HepG2 (cell line): ENCODE results near the gene SIRT7. TPM values are rescaled to one million over a fixed set of nuclear protein-coding genes. Genes with fewer than 3 reads are reported as not detected.

Experiments
- CBFB ChIP-seq: sonication (generic); formaldehyde crosslinking; IDR thresholded peaks from 2 replicates; pipeline ENCODE4 v1.4.0; 2020; ENCODE audit warnings: missing genetic modification reagents
- CBX5 ChIP-seq: sonication (generic); formaldehyde crosslinking; IDR thresholded peaks from 2 replicates; pipeline ENCODE4 v1.4.0; 2020; ENCODE audit warnings: missing genetic modification reagents, borderline replicate concordance
- CHCHD3 ChIP-seq: sonication (generic); formaldehyde crosslinking; IDR thresholded peaks from 2 replicates; pipeline ENCODE4 v1.8.0; 2022; ENCODE audit warnings: mild to moderate bottlenecking, missing genetic modification reagents, moderate library complexity
- GRHL1 ChIP-seq: sonication (generic); formaldehyde crosslinking; conservative IDR thresholded peaks from 2 replicates; pipeline ENCODE4 v1.8.0; 2022; ENCODE audit warnings: missing genetic modification reagents
- HOXD1 ChIP-seq: sonication (generic); formaldehyde crosslinking; IDR thresholded peaks from 2 replicates; pipeline ENCODE4 v1.5.0; 2020; ENCODE audit warnings: missing genetic modification reagents
- NR2F6 ChIP-seq, 2 experiments: IDR thresholded peaks; 2 replicates each; pipeline ENCODE4 v1.6.1; 2016; ENCODE audit warnings: antibody characterized with exemption in 1 of 2, mild to moderate bottlenecking in 1 of 2
- PCBP1 ChIP-seq: fragments of 200-400 bp; formaldehyde crosslinking; IDR thresholded peaks from 2 replicates; pipeline ENCODE4 v1.6.1; 2017; ENCODE audit warnings: mild to moderate bottlenecking, low read depth, low read length, borderline replicate concordance
- RAD51 ChIP-seq: fragments of 450-650 bp; IDR thresholded peaks from 2 replicates; pipeline ENCODE4 v1.6.1; 2016; ENCODE audit warnings: borderline replicate concordance
- RFXAP ChIP-seq: sonication (generic); formaldehyde crosslinking; IDR thresholded peaks from 2 replicates; pipeline ENCODE4 v1.4.0; 2020; ENCODE audit warnings: missing genetic modification reagents, borderline replicate concordance
- SNAPC2 ChIP-seq: sonication (generic); formaldehyde crosslinking; IDR thresholded peaks from 2 replicates; pipeline ENCODE4 v1.8.1; 2022; ENCODE audit warnings: mild to moderate bottlenecking, missing genetic modification reagents
- ZFYVE20 ChIP-seq: sonication (generic); formaldehyde crosslinking; IDR thresholded peaks from 2 replicates; pipeline ENCODE4 v1.8.0; 2023; ENCODE audit warnings: low read depth, mild to moderate bottlenecking, moderate library complexity, missing genetic modification reagents, borderline replicate concordance
- ZNF253 ChIP-seq: sonication (generic); formaldehyde crosslinking; IDR thresholded peaks from 2 replicates; pipeline ENCODE4 v1.8.0; 2022; ENCODE audit warnings: mild to moderate bottlenecking, missing genetic modification reagents, borderline replicate concordance
- ZNF451 ChIP-seq: sonication (generic); formaldehyde crosslinking; IDR thresholded peaks from 2 replicates; pipeline ENCODE4 v1.5.0; 2020; ENCODE audit warnings: mild to moderate bottlenecking, missing genetic modification reagents
- ZNF530 ChIP-seq: sonication (generic); formaldehyde crosslinking; IDR thresholded peaks from 2 replicates; pipeline ENCODE4 v1.5.0; 2020; ENCODE audit warnings: low read depth, mild to moderate bottlenecking, missing genetic modification reagents
- ZNF546 ChIP-seq: sonication (generic); formaldehyde crosslinking; conservative IDR thresholded peaks from 2 replicates; pipeline ENCODE4 v1.8.1; 2023; ENCODE audit warnings: mild to moderate bottlenecking, missing genetic modification reagents
- ZNF557 ChIP-seq: sonication (generic); formaldehyde crosslinking; IDR thresholded peaks from 2 replicates; pipeline ENCODE4 v1.4.0; 2020; ENCODE audit warnings: missing genetic modification reagents
- ZNF589 ChIP-seq: sonication (generic); formaldehyde crosslinking; conservative IDR thresholded peaks from 2 replicates; pipeline ENCODE4 v1.8.0; 2022; ENCODE audit warnings: mild to moderate bottlenecking, moderate library complexity, missing genetic modification reagents
- ZSCAN22 ChIP-seq: sonication (generic); formaldehyde crosslinking; IDR thresholded peaks from 2 replicates; pipeline ENCODE4 v1.4.0; 2020; ENCODE audit warnings: mild to moderate bottlenecking, missing genetic modification reagents
- polyA plus RNA-seq, 8 experiments: library from polyadenylated mRNA; depleted of rRNA in 3 of 8; stranded (reverse) in 7 of 8; unstranded in 1 of 8; fragments of >200 nt; fragmentation: Illumina TruSeq in 4 of 8; extraction: Trizol in 4 of 8; gene quantifications; 2 replicates each; pipeline versions ENCODE4 v1.2.1 to v1.2.3, GENCODE V29; 2011 to 2016; ENCODE audit warnings: low read depth in 4 of 8, missing spikeins in 1 of 8, mixed read lengths in 1 of 8; ENCODE audit not compliant: insufficient read depth in 1 of 8
- total RNA-seq, 5 experiments: library from RNA; depleted of rRNA; stranded (reverse); fragments of >200 nt; fragmentation: Illumina TruSeq; extraction: Trizol; gene quantifications; 2 replicates each; pipeline ENCODE4 v1.2.3, GENCODE V29; 2016; ENCODE audit warnings: low read depth in 1 of 5
- TF ChIP-seq, protein P1 (sequence below): sonication (generic); formaldehyde crosslinking; IDR thresholded peaks from 2 replicates; pipeline ENCODE4 v1.4.0; 2020; ENCODE audit warnings: missing genetic modification reagents, borderline replicate concordance
- TF ChIP-seq, protein P2 (sequence below): sonication (generic); formaldehyde crosslinking; IDR thresholded peaks from 2 replicates; pipeline ENCODE4 v1.5.0; 2020; ENCODE audit warnings: mild to moderate bottlenecking, missing genetic modification reagents
- TF ChIP-seq, protein P3 (sequence below): sonication (generic); formaldehyde crosslinking; conservative IDR thresholded peaks from 2 replicates; pipeline ENCODE4 v1.8.0; 2022; ENCODE audit warnings: low read depth, missing genetic modification reagents

SIRT7 gene
- total and polyA plus RNA-seq, 2 of the 13 experiments (the other 11 are each of a cell fraction or from before 2014, with no cell fraction given): 8.3 to 24.8 TPM

- TF ChIP-seq CBX5 (CRISPR knock-in tag): no peak
- no peak for TF ChIP-seq GRHL1 (CRISPR knock-in tag)
- peak; percentile 15; the same call in 1 of the 2 replicates for TF ChIP-seq CBFB
- TF ChIP-seq PCBP1: no peak
- no peak for TF ChIP-seq ZSCAN22 (CRISPR knock-in tag)
- 0 out of 2 replicates have a peak, but pooled peaks have one; percentile 2 for TF ChIP-seq HOXD1 (CRISPR knock-in tag)
- 0 out of 2 replicates have a peak, but pooled peaks have one; percentile 69 for TF ChIP-seq ZFYVE20
- TF ChIP-seq, protein P1, sequence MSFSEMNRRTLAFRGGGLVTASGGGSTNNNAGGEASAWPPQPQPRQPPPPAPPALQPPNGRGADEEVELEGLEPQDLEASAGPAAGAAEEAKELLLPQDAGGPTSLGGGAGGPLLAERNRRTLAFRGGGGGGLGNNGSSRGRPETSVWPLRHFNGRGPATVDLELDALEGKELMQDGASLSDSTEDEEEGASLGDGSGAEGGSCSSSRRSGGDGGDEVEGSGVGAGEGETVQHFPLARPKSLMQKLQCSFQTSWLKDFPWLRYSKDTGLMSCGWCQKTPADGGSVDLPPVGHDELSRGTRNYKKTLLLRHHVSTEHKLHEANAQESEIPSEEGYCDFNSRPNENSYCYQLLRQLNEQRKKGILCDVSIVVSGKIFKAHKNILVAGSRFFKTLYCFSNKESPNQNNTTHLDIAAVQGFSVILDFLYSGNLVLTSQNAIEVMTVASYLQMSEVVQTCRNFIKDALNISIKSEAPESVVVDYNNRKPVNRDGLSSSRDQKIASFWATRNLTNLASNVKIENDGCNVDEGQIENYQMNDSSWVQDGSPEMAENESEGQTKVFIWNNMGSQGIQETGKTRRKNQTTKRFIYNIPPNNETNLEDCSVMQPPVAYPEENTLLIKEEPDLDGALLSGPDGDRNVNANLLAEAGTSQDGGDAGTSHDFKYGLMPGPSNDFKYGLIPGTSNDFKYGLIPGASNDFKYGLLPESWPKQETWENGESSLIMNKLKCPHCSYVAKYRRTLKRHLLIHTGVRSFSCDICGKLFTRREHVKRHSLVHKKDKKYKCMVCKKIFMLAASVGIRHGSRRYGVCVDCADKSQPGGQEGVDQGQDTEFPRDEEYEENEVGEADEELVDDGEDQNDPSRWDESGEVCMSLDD (CRISPR knock-in tag): peak; percentile 87; the same call in 1 of the 2 replicates
- no peak for TF ChIP-seq SNAPC2 (CRISPR knock-in tag)
- peak; percentile 68; the same call in 1 of the 2 replicates for TF ChIP-seq ZNF451 (CRISPR knock-in tag)
- no peak for TF ChIP-seq NR2F6 (IDR thresholded peaks at IDR 0.05)
- TF ChIP-seq NR2F6 (CRISPR knock-in tag; IDR thresholded peaks at IDR 0.05): no peak
- no peak for TF ChIP-seq ZNF557 (CRISPR knock-in tag)
- TF ChIP-seq ZNF546: peak; percentile 84
- no peak for TF ChIP-seq RFXAP
- TF ChIP-seq, protein P2, sequence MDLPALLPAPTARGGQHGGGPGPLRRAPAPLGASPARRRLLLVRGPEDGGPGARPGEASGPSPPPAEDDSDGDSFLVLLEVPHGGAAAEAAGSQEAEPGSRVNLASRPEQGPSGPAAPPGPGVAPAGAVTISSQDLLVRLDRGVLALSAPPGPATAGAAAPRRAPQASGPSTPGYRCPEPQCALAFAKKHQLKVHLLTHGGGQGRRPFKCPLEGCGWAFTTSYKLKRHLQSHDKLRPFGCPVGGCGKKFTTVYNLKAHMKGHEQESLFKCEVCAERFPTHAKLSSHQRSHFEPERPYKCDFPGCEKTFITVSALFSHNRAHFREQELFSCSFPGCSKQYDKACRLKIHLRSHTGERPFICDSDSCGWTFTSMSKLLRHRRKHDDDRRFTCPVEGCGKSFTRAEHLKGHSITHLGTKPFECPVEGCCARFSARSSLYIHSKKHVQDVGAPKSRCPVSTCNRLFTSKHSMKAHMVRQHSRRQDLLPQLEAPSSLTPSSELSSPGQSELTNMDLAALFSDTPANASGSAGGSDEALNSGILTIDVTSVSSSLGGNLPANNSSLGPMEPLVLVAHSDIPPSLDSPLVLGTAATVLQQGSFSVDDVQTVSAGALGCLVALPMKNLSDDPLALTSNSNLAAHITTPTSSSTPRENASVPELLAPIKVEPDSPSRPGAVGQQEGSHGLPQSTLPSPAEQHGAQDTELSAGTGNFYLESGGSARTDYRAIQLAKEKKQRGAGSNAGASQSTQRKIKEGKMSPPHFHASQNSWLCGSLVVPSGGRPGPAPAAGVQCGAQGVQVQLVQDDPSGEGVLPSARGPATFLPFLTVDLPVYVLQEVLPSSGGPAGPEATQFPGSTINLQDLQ (CRISPR knock-in tag): peak; percentile 36; the same call in 1 of the 2 replicates
- TF ChIP-seq, protein P3, sequence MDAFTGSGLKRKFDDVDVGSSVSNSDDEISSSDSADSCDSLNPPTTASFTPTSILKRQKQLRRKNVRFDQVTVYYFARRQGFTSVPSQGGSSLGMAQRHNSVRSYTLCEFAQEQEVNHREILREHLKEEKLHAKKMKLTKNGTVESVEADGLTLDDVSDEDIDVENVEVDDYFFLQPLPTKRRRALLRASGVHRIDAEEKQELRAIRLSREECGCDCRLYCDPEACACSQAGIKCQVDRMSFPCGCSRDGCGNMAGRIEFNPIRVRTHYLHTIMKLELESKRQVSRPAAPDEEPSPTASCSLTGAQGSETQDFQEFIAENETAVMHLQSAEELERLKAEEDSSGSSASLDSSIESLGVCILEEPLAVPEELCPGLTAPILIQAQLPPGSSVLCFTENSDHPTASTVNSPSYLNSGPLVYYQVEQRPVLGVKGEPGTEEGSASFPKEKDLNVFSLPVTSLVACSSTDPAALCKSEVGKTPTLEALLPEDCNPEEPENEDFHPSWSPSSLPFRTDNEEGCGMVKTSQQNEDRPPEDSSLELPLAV (CRISPR knock-in tag): peak; percentile 33; the same call in 1 of the 2 replicates
- peak; percentile 81; the same call in 1 of the 2 replicates for TF ChIP-seq CHCHD3
- TF ChIP-seq ZNF589 (CRISPR knock-in tag): no peak; the same call in 1 of the 2 replicates
- TF ChIP-seq ZNF253 (CRISPR knock-in tag): no peak
- no peak for TF ChIP-seq RAD51
- no peak for TF ChIP-seq ZNF530 (CRISPR knock-in tag)
Measured at GRCh38 chr17:81902023-81902652, 15.8 kb downstream of the SIRT7 start, which contains the start of gene NPB (continued).
